Dermis blood vessel endothelial cell (primary cell): ENCODE results near the gene PCDHA13. TPM values are rescaled to one million over a fixed set of nuclear protein-coding genes. Genes with fewer than 3 reads are reported as not detected.
"Not testable (repeated sequence)": the region's sequence is repeated elsewhere in the genome, so short reads cannot be mapped to it uniquely, and the experiment has no call there.

Source experiments
- DNase-seq: peaks from one replicate; pipeline ENCODE4 v3.0.0; 2010
- total RNA-seq: library from RNA; depleted of rRNA; stranded (reverse); fragments of >200 nt; gene quantifications from 2 replicates; pipeline ENCODE4 v1.2.3, GENCODE V29; 2014

PCDHA13 gene
- total RNA-seq, 1 donor from 2014 or later = under 0.01 TPM

- DNase-seq = no peak
These were observed 11.4 kb upstream of the PCDHA13 start for GRCh38 chr5:140870221-140871201.

GRCh38 chr5:140875085-140876065 lies 6.5 kb upstream of the PCDHA13 start, which contains the start of gene PCDHA12:
TSS of gene PCDHA12 (plus strand) at chr5:140875308. CDS start at chr5:140875473, 165 bp downstream.
- DNase-seq = no peak

- DNase-seq = not testable (repeated sequence)
These were observed 5.2 kb upstream of the PCDHA13 start for GRCh38 chr5:140876541-140877261.

GRCh38 chr5:140877262-140877581 lies 4.7 kb upstream of the PCDHA13 start:
- no peak for DNase-seq

GRCh38 chr5:140882591-140882899 lies 621 bp downstream of the PCDHA13 start:
- no peak for DNase-seq

- no peak for DNase-seq
These were observed 1.4 kb downstream of the PCDHA13 start for GRCh38 chr5:140883373-140883772.

GRCh38 chr5:140883927-140884697 lies 2.2 kb downstream of the PCDHA13 start:
- DNase-seq = no peak

GRCh38 chr5:140916325-140916724 lies 34.4 kb downstream of the PCDHA13 start:
- no peak for DNase-seq

- no peak for DNase-seq
These were observed 41.7 kb downstream of the PCDHA13 start for GRCh38 chr5:140923601-140924000.

- DNase-seq = peak; percentile 0
These were observed 44.0 kb downstream of the PCDHA13 start, which contains the start of gene PCDHAC1 for GRCh38 chr5:140925806-140926442. TSS of gene PCDHAC1 (plus strand) at chr5:140926299. CDS start at chr5:140926893, 594 bp downstream.

- peak; percentile 75 for DNase-seq
These were observed 44.7 kb downstream of the PCDHA13 start for GRCh38 chr5:140926443-140927227.

GRCh38 chr5:140927228-140927573 lies 45.3 kb downstream of the PCDHA13 start:
- no peak for DNase-seq

Other genes with a start within 250 kb of the PCDHA13 start
- 1.7 and 3.2 TPM in 2 replicates for gene CD14, start 248.9 kb upstream of the PCDHA13 start, total RNA-seq
- 18.0 and 50.2 TPM in 2 replicates for gene TMCO6, start 242.7 kb upstream of the PCDHA13 start, total RNA-seq
- 24.9 and 40.8 TPM in 2 replicates for gene NDUFA2, start 234.5 kb upstream of the PCDHA13 start, total RNA-seq
- 114 and 125 TPM in 2 replicates for gene IK, start 234.3 kb upstream of the PCDHA13 start, total RNA-seq
- gene WDR55, start 217.2 kb upstream of the PCDHA13 start, total RNA-seq = 41.1 and 45.1 TPM in 2 replicates
- gene DND1, start 208.5 kb upstream of the PCDHA13 start, total RNA-seq = 0.14 and 0.68 TPM in 2 replicates
- 53.1 and 73.4 TPM in 2 replicates for gene HARS1, start 190.8 kb upstream of the PCDHA13 start, total RNA-seq
- gene HARS2, start 190.7 kb upstream of the PCDHA13 start, total RNA-seq = 31.5 and 32.3 TPM in 2 replicates
- 55.5 and 62.3 TPM in 2 replicates for gene ZMAT2, start 181.7 kb upstream of the PCDHA13 start, total RNA-seq
- 0.17 TPM in 1 of 2 replicates, not detected in the other for gene PCDHA1, start 96.0 kb upstream of the PCDHA13 start, total RNA-seq
- gene PCDHA2, start 87.3 kb upstream of the PCDHA13 start, total RNA-seq = 0.17 TPM in 1 of 2 replicates, not detected in the other
- 0.14 and 0.17 TPM in 2 replicates for gene PCDHA3, start 81.1 kb upstream of the PCDHA13 start, total RNA-seq
- gene PCDHA4, start 75.1 kb upstream of the PCDHA13 start, total RNA-seq = 0.17 and 0.23 TPM in 2 replicates
- gene PCDHA5, start 60.5 kb upstream of the PCDHA13 start, total RNA-seq = 0.17 TPM in 1 of 2 replicates, not detected in the other
- 0.09 and 0.17 TPM in 2 replicates for gene PCDHA6, start 54.2 kb upstream of the PCDHA13 start, total RNA-seq
- 0.19 and 0.34 TPM in 2 replicates for gene PCDHA7, start 47.9 kb upstream of the PCDHA13 start, total RNA-seq
- gene PCDHA8, start 40.9 kb upstream of the PCDHA13 start, total RNA-seq = 0.05 TPM in 1 of 2 replicates, not detected in the other
- under 0.01 TPM in 2 replicates for gene PCDHA9, start 33.7 kb upstream of the PCDHA13 start, total RNA-seq
- gene PCDHA10, start 26.2 kb upstream of the PCDHA13 start, total RNA-seq = 0.09 and 0.17 TPM in 2 replicates
- gene PCDHA11, start 13.2 kb upstream of the PCDHA13 start, total RNA-seq = 0.17 and 0.28 TPM in 2 replicates
- gene PCDHA12, start 6.8 kb upstream of the PCDHA13 start, total RNA-seq = 0.17 TPM in 1 of 2 replicates, not detected in the other
- under 0.01 and 0.17 TPM in 2 replicates for gene PCDHAC1, start 44.2 kb downstream of the PCDHA13 start, total RNA-seq
- 0.28 and 0.34 TPM in 2 replicates for gene PCDHAC2, start 84.4 kb downstream of the PCDHA13 start, total RNA-seq
- not detected in 2 replicates for gene PCDHB1, start 169.2 kb downstream of the PCDHA13 start, total RNA-seq
- 0.88 and 1.4 TPM in 2 replicates for gene PCDHB2, start 212.5 kb downstream of the PCDHA13 start, total RNA-seq
- gene PCDHB3, start 218.3 kb downstream of the PCDHA13 start, total RNA-seq = 0.51 TPM in 2 replicates
- gene PCDHB4, start 239.7 kb downstream of the PCDHA13 start, total RNA-seq = 0.17 and 0.19 TPM in 2 replicates